Activated T-cell treated with anti-CD3 and anti-CD28 coated beads, Interleukin-2, amount 50 U/mL, for 1 hour (primary cell): ENCODE results near the gene RUNX3.
A peak's percentile ranks its signal among the peaks of the same experiment; 100 is the strongest.

ENCODE experiments used
- DNase-seq: peaks from one replicate; pipeline ENCODE4 v3.0.0-alpha.2; 2020

RUNX3 gene

DNA sequence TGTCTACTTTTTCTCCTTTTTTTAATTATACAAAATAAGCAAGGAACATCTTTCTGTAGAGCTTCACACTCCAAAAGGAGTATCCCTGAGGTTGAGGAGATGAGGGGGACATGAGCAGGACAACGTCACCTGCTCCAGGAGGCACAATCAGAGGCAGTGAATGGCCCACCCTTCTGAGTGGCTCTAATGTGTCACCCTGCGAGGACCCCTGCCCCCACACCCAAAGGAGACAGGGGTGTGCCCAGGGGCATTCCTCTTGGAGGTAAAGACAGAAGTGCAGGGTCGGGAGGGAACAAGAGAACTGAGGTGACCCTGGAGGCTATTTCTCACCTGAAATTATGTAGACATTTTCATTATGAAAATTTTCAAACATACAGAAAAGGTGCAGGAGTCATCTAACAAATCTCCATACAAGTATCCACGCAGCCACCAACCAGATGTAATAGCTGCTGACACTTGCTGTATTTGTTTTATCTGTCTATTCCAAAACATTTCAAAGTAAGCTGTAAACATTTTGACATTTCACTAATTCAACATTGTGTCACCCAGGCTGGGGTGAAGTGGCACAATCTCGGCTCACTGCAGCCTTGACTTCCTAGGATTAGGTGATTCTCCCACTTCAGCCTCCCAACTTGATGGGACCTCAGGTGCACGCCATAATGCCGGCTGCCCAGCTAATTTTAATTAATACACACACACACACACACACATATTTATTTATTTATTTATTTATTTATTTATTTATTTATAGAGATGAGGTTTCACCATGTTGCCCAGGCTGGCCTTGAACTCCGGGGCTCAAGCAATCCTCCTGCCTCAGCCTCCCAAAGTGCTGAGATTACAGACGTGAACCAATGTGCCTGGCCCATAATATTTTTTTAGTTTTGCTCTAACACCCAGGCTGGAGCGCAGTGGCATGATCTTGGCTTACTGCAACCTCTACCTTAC lies 70.7 kb downstream of the RUNX3 start:
- DNase-seq: no peak

- no peak for DNase-seq
These were observed 71.8 kb downstream of the RUNX3 start for GRCh38 chr1:24858277-24858676.

GRCh38 chr1:24857507-24858133 lies 72.5 kb downstream of the RUNX3 start:
- DNase-seq: no peak

DNA sequence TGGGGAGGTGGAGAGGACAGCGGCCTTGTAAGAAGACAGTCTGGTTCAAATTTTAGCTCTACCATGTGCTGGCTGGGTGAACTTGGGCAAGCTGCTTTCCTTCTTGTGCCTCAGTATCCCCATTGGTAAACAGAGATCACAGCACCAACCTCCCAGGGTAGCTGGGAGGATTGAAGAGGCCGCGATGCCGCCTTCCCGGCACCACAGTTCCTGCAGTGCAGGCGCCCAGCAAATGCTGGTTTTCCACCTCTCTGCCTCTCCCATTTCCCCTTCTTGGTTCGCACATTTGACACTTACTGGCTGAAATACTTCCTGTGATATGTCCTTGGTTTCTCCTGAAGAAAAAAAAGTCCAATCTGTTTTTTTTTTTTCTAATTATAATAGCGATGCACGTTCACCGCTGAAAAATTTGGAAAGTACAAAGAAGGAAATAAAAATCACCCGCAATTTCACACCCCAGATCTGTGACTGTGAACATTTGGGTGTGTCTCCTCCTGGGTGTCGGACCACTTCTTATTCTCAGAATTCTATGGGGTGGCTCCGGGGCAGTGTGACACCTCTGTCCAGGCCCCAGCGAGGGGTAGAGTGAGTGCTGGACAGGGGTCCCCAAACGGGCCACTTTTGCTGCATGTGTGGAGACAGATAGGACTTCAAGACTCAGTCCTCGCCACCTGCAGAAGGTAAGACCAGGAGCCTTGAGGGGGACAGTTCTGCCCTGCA lies 73.1 kb downstream of the RUNX3 start:
- DNase-seq: no peak

DNA sequence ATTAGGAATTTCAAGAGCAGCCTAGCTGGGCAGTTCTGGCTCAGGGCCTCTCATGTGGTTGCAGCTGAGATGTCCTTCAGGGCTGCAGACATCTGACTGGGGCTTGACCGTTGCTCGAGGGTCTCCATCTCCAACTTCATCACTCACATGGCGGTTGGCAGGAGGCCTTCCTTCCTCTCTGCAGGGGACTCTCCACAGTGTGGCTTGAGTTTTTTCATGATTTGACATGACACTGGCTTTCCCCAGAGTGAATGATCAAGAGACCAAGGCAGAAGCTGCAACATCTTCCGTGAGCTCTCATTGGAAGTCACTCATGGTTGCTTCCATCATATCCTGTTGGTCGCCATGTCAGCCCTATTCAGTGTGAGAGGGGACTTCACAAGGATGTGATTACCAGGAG lies 74.6 kb downstream of the RUNX3 start:
- DNase-seq: no peak

DNA sequence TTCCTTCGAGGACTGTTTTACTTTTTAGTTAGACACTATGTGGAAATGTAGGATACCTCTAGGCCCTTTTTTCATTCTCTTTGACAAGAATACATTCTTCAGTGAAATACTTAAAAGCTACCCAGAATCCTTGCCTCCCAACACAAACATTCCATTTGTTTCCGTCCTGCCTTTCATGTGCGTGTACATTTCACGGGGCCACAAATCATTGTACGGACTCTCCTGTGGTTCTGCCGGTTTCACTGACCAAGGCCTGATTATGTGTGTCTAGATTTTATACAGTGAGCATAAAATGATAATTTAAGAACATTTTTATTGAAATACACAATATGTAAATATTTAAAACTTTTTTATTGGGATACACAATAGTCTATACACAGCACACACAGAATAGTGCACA lies 76.4 kb downstream of the RUNX3 start:
- DNase-seq: no peak

GRCh38 chr1:24850328-24850920 lies 79.7 kb downstream of the RUNX3 start:
- no peak for DNase-seq

DNA sequence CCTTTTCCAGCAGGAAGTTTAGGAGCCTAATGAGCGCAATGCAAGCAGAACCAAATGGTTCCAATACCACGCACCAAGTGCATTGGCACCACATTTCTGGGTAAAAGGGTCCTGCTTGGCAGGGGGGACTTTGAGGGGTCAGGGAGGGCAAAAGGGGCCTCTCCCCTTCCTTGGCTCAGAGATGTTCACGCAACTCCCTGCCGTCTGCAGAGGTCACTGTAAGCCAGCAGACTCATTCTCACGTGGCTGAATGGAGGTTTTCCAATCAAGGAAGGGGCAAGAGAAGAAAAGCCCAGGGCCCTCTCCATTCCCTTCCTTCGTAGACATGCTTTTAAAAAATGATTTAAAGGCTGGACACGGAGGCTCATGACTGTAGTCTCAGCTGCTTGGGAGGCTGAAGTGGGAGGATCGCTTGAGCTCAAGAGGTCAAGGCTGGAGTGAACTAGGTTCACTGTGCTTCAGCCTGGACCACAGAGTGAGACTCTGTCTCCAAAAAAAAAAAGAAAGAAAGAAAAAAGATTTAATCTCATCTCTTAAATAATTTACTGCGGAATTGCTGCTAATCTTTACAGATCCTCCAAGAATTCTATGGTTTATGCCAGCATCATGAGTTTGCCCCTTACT lies 80.3 kb downstream of the RUNX3 start:
- peak; percentile 33 for DNase-seq
